Stomach (tissue), 4 donors: Measurements from ENCODE around the gene HNF4A.

ENCODE experiments used
- CTCF ChIP-seq, 7 experiments: fragments of 450-650 bp in 4 of 7; fragments of 200-600 bp in 3 of 7; sonication (generic) in 3 of 7; IDR thresholded peaks; one replicate each; pipeline ENCODE4 v1.5.1; 2016 to 2019; ENCODE audit warnings: antibody characterized with exemption in 7 of 7, control low read depth in 2 of 7, mild to moderate bottlenecking in 1 of 7
- POLR2AphosphoS5 ChIP-seq, 3 donors: sonication (generic); formaldehyde crosslinking; IDR thresholded peaks; one replicate each; pipeline ENCODE4 v1.6.1; 2016; ENCODE audit warnings: antibody characterized with exemption in 3 of 3

- no peak for TF ChIP-seq CTCF (IDR thresholded peaks at IDR 0.05)
- no peak for TF ChIP-seq POLR2AphosphoS5 (IDR thresholded peaks at IDR 0.05)
These were observed 80.9 kb downstream of the HNF4A start for GRCh38 chr20:44436393-44436792.
